ENCODE measurements around the gene STARD5.

GRCh38 chr15:81301385-81301784 lies 22.6 kb downstream of the STARD5 start:
- TF ChIP-seq POLR2A (IDR thresholded peaks at IDR 0.05) (no peak), CTCF (IDR thresholded peaks at IDR 0.05) (no peak)
